Measurements from ENCODE around the gene RBCK1.
"Not testable (repeated sequence)": the region's sequence is repeated elsewhere in the genome, so short reads cannot be mapped to it uniquely, and the experiment has no call there.

The RBCK1 gene

DNA sequence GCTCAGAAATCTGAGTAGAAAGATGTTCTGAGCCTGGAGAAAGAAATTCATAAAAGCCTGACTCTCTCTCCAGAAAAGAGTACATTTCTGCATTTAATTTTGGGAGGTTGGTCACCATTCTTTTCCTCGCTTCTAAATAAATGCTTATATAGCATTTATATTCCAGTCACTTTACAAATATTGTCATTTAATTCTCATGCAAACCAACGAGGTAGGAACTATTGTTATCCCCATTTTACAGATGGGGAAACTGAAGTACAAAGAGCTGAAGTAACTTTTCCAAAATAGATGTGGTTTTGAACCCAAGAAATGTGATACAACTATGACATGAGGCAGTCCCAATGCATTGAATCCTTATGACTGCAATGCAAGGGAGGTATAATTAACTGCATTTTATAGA, 32.0 kb upstream of the RBCK1 start:
- no peak for DNase-seq

DNA sequence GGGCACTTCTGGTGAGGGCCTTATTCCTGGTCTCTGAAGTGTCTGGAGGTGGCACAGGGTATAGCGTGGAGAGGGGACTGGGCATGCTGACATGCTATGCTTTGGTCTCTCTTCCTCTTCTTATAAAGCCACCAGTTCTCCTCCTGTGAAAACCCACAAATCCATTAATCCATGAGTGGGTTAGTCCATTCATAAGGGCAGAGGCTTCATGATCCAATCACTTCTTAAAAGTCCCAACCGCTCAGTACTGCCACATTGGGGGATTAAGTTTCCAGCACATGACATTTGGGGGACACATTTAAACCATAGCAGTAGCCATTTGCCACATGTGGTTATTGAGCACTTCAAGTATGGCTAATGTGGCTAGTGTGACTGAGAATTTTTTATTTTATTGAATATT, 31.3 kb upstream of the RBCK1 start:
- DNase-seq = no peak

DNA sequence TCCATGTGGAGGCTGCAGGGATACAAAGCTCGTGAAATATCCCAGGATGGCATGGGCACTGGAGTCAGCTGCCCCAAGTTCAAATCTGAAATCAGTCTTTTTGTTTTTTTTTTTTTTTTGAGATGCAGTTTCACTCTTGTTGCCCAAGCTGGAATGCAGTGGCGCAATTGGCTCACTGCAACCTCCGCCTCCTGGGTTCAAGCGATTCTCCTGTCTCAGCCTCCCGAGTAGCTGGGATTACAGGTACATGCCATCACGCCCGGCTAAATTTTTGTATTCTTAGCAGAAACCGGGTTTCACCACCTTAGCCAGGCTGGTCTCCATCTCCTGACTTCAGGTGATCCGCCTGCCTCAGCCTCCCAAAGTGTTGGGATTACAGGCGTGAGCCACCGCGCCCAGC, 30.5 kb upstream of the RBCK1 start:
- not testable (repeated sequence) for DNase-seq

DNA sequence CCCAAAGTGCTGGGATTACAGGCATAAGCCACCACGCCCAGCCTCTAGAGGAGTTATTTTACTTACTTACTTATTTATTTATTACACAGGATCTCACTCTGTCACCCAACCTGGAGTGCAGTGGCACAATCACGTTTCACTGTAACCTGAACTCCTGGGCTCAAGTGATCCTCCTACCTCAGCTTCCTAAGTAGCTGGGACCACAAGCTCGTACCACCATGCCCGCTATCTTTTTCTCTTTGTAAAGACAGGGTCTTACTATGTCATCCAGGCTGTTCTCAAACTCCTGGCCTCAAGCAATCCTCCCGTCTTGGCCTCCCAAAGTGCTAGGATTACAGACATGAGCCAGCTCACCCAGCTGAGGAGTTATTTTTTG, 29.1 kb upstream of the RBCK1 start:
- DNase-seq = no peak

DNA sequence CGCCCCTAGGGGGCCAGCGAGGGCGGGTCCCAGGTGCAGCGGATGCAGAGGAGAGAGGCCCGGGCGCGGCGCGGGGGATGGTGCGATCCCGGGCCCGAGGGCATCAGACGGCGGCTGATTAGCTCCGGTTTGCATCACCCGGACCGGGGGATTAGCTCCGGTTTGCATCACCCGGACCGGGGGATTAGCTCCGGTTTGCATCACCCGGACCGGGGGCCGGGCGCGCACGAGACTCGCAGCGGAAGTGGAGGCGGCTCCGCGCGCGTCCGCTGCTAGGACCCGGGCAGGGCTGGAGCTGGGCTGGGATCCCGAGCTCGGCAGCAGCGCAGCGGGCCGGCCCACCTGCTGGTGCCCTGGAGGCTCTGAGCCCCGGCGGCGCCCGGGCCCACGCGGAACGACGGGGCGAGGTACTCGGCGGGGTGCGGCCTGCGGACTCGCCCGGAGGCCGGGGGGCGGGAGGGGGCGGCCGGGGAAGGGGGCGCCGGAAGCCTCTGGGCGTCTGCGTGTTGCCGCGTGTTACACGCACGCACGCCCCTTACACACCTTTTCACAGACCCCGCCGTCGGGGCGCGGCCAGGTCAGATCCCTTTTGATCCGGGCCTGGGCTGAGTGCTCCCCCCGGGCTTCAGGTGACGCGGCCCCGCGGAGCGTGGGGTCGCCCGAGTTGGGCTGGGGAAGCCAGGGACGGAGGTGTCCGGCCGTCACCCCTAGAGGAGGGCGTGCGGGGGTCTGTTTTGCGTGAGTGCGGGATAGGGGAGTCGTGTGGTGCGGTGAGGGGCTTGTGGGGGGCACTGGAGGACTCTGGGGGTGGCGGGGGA, 27.1 kb upstream of the RBCK1 start:
- peak; percentile 74 for DNase-seq

DNA sequence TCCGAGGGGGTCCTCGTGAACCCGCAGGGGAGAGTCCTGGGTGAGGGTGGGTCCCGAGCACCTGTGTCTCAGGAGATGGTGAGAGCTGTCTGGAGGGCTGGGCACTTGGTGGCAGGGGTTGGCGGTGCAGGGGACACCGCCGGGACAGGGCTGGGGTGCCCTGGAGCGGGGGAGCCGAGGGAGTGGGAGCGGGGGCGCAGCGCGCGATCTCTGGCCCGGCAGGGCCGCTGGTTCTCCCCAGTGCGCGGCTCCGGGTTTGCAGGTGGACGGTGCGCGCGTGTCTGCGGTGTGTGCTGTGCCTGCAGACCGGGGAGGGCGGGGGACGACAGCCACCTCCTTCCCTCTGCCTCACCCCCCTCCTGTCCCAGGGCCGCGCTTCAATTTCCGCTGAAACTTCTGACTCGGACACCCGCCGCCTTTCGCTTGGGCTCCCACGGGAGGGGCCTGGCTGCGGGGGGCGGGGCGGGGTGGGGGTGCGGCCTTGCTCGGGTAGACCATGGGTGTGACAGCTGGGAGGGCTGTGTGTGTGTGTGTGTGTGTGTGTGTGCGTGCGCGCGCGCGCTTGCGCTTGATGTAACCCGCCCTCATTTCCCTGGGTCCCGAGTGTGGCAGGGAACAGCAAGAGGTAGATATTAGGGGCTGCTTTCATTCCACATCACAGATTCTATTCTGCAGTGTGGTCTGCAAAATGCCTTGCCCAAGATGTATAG, 26.4 kb upstream of the RBCK1 start:
- peak; percentile 70 for DNase-seq

DNA sequence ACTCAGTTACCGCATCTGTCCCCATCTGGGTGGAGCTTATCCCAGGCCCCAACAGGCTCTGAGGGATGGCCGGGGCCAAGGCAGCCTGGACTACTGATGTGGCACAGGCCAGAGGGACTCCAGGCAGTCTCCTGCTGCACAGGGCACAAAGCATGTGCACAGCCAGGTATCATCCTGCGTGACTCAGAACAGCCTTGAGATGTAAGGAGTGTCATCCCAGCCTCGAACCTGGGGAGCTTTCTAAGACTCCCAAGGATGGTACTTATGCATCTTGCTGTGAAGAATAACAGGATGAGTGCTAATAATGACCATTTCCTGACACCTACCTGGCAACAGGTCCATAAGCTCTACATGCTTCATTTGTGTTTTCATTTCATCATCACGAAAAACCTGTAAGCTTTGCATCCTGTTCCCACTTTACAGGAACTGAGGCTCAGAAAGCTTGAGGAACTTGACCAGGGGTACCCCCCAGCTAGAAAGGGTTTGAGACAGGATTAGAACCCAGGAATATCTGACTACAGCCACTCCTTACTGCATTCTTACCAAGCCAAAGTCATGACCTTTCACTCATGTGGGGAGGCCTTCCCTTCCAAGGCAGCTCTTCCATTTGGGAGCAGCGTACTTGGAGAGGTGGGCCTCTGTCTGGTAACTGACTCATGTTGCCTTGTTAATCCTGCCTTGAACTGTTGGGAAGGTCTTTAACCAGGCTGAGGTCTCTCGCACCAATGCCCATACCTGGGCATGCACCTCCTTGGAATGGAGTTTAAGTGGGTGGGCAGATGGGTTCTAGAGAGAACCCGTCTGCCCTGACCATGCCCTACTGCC, 25.6 kb upstream of the RBCK1 start:
- no peak for DNase-seq

DNA sequence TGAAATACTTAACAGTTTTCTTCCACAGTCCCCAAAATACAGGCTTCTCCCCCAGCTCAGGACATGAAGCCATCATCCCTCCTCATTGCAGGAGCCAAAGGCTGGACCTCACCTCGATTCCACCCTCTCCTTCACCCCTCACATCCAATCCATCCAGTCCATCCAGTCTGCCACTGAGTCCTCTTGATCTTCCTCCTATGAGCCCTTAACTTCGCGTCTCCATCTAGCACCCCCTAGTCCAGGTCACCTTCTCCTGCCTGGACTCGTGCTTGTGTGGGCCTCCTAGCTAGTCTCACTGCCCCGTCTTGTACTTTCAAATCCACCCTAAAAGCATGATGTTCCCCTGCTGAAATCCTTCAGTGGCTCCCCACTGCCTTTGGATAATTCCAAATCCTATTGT, 24.2 kb upstream of the RBCK1 start:
- no peak for DNase-seq

DNA sequence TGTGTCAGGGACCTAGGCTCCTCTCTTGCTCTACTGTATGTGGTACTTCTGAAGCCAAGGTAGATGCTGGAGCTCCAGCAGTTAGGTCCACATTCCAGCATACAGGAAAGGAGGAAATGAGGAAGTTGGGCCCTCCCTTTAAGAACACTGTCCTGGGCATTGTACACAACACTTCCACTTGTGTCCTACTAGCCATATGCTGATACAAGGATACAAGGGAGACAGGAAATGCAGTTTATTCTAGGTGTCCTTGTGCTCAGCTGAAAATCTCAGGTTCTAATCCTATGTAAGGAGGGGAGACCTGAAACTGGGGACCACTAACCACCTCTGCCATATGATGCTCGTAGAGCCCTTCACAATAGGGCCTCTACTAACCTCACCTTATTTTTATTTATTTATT, 23.4 kb upstream of the RBCK1 start:
- no peak for DNase-seq

DNA sequence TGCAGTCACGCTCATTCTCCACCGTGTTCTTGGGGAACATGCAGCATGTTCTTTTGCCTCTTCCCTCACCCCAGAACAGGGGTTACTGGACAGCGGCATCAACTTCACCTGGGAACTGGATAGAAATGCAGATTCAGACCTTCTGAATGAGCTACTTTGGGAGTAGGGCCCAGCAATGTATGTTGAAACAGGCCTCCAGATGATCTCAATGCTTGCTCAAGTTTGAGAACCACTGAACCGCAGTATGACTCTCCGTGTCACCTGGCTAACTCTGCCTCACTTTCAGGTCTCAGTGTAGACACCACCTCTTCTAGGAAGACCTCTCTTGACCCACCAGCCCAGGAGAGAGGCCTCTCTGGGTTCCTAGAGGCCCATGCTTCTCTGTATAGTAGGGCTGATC, 22.7 kb upstream of the RBCK1 start:
- no peak for DNase-seq

DNA sequence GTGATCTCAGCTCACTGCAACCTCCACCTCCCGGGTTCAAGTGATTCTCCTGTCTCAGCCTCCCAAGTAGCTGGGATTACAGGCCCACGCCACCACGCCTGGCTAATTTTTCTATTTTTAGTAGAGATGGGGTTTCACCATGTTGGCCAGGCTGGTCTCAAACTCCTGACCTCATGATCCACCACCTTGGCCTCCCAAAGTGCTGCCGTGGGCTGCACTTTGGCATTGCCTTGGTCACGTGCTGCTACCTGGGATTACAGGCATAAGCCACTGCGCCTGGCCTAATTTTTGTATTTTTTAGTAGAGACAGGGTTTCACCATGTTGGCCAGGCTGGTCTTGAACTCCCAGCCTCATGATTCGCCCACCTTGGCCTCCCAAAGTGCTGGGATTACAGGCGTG, 21.5 kb upstream of the RBCK1 start:
- not testable (repeated sequence) for DNase-seq

DNA sequence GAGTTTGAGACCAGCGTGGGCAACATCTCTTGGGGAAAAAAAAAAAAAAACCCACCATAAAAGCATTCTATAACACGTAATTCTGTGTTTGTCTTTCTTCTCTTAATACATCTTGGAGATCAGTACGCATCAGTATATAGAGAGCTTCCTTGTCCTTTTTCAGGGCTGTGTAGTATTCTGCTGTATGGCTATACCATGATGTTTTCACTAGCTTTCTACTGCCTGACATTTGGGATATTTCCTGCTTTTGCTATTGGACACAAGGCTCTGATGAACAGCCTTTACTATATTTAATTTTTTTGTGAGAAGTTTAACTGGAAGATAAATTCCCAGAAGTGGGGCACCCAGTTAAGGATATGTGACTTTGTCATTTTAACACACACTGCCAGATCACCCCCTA, 20.6 kb upstream of the RBCK1 start:
- no peak for DNase-seq

DNA sequence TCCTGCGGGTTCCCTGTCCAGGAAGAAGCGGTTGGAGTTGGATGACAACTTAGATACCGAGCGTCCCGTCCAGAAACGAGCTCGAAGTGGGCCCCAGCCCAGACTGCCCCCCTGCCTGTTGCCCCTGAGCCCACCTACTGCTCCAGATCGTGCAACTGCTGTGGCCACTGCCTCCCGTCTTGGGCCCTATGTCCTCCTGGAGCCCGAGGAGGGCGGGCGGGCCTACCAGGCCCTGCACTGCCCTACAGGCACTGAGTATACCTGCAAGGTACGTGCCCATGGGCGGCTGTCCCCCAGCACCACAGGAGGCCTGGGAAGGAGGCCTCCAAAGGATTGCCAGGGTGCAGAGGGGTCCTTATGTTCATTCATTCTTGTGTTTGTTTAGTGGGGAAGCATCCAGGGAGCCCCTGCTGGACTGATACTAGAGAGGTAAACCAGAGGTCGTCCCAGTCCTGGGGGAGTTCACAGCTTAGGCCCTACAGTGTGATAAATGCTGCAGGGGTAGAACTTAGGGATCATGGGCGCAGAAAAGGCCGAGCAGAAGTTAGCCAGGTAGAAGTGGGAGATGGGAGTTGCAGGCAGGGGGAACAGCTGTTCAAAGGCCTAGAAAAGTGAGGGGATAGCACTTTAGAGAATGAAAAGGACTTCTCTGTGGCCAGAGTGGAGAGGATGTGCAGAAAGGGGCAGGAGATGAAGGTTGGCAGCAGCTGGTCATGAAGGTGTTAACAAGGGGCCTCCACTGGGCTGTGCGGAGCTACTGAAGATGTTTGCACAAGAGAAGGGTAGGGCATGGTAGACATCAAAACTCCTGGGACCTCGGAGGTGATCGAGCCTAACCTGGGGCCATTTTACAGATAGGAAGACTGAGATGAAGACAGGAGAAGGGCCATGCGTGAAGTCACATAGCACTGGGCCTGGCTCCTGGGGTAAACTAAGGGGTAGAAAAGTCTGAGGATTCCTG, 19.8 kb upstream of the RBCK1 start:
- no peak for DNase-seq

DNA sequence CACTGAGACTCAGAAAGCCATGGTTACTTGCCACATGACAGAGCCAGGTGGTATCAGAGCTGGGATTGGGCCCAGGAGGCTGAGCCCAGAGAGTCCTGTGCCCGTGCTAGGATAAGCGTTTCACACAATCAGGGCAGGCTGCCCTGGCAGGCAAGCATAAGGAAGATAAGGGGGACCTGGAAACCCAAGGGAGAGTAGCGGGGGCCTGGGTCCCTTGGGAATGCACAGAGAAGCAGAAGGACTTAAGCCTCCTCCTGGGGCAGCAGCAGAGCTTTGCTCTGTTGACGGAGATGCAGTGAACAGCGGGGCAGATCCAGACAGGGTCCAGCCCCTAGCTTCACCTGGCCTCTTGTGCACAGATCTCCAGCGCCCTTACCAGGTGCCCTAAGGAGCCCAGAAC, 18.9 kb upstream of the RBCK1 start:
- no peak for DNase-seq

DNA sequence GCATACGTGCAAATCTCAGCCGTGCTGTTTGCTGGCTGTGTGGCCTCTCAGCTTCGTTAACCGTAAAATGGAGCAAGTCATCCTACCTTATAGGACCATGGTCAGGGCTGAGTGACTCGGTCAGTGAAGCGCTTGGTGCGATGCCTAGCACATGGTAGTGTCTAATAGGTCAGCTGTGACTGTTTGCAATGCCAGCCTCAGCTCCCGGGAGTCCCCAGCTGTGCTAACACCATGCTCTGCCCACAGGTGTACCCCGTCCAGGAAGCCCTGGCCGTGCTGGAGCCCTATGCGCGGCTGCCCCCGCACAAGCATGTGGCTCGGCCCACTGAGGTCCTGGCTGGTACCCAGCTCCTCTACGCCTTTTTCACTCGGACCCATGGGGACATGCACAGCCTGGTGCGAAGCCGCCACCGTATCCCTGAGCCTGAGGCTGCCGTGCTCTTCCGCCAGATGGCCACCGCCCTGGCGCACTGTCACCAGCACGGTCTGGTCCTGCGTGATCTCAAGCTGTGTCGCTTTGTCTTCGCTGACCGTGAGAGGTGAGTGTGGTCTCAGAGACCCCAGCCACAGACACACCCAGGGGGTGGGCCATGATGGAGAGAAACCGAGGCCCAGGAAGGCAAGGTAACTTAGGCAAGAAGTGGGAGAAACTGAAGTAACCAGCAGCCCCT, 16.9 kb upstream of the RBCK1 start:
- no peak for DNase-seq

DNA sequence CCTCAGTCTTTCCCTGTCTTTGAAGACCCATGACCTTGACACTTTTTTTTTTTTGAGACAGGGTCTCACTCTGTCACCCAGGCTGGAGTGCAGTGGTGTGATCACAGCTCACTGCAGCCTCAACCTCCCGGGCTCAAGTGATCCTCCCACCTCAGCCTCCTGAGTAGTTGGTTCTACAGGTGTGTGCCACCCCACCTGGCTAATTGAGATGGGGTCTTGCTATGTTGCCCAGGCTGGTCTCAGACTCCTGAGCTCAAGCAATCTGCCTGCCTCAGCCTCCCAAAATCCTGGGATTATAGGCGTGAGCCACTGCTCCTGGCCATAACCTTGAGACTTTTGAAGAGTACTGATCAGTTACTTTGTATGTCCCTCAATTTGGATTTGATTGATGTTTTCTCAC, 14.8 kb upstream of the RBCK1 start:
- DNase-seq = not testable (repeated sequence)

DNA sequence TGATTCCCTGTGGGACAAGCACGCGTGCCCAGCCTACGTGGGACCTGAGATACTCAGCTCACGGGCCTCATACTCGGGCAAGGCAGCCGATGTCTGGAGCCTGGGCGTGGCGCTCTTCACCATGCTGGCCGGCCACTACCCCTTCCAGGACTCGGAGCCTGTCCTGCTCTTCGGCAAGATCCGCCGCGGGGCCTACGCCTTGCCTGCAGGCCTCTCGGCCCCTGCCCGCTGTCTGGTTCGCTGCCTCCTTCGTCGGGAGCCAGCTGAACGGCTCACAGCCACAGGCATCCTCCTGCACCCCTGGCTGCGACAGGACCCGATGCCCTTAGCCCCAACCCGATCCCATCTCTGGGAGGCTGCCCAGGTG, 11.9 kb upstream of the RBCK1 start:
- DNase-seq = no peak

DNA sequence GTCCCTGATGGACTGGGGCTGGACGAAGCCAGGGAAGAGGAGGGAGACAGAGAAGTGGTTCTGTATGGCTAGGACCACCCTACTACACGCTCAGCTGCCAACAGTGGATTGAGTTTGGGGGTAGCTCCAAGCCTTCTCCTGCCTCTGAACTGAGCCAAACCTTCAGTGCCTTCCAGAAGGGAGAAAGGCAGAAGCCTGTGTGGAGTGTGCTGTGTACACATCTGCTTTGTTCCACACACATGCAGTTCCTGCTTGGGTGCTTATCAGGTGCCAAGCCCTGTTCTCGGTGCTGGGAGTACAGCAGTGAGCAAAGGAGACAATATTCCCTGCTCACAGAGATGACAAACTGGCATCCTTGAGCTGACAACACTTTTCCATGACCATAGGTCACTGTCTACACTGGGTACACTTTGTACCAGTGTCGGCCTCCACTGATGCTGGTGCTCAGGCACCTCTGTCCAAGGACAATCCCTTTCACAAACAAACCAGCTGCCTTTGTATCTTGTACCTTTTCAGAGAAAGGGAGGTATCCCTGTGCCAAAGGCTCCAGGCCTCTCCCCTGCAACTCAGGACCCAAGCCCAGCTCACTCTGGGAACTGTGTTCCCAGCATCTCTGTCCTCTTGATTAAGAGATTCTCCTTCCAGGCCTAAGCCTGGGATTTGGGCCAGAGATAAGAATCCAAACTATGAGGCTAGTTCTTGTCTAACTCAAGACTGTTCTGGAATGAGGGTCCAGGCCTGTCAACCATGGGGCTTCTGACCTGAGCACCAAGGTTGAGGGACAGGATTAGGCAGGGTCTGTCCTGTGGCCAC, 11.3 kb upstream of the RBCK1 start:
- no peak for DNase-seq

DNA sequence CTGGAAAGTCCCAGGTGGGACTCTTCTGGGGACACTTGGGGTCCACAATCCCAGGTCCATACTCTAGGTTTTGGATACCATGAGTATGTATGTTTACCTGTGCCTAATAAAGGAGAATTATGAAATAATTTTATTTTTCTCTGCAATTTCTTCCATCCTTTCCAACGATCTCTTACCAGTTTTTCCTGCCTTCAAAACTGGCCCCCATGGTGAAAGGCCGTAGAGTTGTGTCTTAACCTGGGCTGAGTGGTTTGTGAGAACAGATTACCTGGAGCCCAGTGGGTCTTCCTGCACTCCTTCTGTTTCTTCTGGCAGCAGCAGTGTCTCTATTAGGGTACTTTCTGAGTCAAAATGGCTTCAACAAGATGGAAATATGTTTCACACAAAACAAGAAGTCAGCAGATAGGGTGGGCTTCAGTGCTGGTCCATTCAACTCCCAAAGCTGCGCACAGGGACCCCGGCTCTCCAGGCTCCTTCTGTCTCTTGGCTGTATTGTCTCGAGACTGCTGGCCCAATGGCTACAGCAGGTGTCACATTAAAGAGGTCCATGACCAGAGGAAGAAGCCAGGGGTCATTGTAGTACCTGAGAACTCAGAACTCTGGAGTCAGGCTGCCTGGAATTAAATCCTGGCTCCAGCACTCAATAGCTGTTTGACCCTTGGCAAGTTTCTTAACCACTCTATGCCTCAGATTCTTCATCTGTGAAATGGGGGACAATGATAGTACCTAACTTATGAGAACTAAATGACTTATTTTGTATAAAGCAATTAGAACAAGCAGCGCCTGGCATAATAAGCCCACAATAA, 10.5 kb upstream of the RBCK1 start:
- no peak for DNase-seq

DNA sequence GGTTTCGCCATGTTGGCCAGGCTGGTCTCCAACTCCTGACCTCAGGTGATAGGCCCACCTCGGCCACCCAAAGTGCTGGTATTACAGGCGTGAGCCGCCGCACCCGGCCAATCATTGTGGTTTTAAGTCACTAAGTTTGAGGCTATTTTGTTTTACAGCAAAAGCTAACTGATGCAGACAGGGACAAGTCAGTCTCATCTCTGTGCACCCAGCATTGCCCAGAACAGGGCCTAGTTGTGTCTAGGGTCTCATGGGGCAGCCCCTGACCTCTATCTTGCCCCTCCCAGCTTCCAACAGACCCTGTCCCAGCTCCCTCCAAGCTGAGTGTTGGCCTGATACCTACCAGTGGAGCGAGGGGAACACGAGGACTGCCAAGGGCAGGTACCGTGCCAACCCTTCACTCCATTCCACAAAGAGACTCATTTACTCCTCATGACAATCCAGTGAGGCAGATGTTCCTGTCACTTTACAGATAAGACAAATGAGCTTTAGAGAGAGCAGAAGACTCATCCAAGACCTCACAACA, 8.9 kb upstream of the RBCK1 start:
- DNase-seq = no peak
